Measurements from ENCODE around the gene SSBP4.

The SSBP4 gene

DNA sequence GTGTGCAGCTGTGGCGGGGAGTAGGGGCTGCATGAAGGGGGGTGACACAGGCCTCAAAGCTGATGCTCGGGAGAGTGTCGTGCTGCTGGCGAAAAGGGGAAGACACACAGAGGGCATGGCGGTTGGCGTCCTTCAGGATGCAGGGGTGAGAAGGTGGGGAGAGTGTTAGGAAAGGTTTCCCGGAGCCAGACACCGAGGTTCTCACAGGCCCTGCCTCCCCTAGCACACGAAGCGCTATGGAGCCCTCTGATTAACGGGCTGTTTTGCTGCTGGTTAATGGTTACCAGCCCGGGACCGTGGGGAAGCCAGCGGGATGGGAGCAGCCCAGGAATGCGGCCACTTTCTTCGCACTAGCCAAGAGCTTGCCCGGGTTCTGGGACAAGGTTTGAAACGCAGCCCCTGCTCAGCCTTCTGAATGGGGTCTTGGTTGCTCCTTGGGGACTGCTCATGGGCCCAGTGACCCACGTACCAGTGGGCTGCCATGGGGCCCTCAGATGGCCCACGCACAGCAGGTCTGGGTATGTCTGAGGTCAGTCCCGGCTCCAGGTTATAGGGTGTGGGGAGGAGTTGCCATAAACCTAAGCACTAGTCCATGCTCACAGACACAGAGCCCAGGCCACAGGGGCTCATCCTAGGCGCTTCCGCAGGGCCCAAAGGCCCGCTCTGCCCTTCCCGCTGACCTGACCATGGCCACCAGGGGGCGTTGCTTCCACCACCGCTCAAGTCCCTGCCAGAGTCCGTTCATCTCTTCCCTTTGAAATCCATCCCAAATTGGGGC lies 50.1 kb downstream of the SSBP4 start:
- H3K4me3 ChIP-seq (ENCODE audit: low read depth, low read length): no peak overlapping the region
- TF ChIP-seq, protein P1, sequence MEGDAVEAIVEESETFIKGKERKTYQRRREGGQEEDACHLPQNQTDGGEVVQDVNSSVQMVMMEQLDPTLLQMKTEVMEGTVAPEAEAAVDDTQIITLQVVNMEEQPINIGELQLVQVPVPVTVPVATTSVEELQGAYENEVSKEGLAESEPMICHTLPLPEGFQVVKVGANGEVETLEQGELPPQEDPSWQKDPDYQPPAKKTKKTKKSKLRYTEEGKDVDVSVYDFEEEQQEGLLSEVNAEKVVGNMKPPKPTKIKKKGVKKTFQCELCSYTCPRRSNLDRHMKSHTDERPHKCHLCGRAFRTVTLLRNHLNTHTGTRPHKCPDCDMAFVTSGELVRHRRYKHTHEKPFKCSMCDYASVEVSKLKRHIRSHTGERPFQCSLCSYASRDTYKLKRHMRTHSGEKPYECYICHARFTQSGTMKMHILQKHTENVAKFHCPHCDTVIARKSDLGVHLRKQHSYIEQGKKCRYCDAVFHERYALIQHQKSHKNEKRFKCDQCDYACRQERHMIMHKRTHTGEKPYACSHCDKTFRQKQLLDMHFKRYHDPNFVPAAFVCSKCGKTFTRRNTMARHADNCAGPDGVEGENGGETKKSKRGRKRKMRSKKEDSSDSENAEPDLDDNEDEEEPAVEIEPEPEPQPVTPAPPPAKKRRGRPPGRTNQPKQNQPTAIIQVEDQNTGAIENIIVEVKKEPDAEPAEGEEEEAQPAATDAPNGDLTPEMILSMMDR (IDR thresholded peaks at IDR 0.05; ENCODE audit: borderline replicate concordance, insufficient read depth, low read depth, low read length): peak; percentile 88

DNA sequence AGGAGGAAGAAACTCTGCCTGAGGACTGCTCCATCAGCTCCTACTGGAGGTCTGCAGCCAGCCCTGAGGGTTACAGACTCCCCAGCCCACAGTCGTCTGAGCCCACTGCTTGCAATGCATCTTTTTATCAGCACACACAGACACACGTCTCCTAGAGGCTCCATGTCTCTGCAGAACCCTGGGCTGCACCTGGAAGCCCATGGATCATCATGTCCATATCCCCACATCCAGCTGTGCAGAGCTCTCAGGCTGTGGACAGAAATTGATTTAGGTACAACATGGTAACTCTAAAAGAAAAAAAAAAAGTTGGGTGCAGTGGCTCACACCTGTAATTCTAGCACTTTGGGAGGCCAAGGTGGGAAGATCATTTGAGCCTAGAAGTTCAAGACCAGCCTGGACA lies 51.6 kb downstream of the SSBP4 start:
- no peak overlapping the region for H3K4me3 ChIP-seq (ENCODE audit: low read depth, low read length)
- TF ChIP-seq, protein P1 (IDR thresholded peaks at IDR 0.05; ENCODE audit: borderline replicate concordance, insufficient read depth, low read depth, low read length): no peak

DNA sequence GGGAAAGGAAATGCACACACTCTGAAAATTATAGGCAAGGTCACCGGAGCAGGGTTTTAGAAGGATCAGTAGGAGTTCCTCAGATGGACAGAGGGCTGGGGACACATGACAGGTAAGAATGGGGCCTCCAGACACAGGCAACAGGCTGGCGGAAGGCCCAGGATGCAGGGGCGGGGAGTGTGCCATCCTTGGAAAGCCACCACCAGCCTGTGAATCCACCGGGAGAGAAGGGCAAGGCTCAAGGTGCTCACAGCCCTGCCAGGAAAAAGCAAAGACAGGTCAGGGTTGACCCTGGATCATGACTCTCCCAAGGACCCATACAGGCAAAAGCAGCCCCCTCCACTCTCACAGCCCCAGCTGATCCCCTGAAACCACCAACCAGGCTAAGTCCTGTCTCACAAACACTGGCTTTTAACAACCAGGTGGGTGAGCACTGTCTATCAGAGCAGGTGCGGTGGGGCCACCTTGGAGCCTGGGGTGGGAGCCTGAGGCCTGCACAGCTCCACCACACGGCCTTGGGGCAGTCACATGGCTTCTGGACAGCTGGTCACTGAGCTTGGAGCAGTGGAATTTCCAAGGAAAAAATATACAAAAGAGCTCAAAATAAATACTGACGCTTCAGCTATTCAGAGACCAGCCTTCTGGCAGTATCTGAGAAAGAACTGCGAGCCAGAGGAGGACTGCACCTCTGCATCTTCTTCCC lies 54.0 kb downstream of the SSBP4 start:
- H3K4me3 ChIP-seq (ENCODE audit: low read depth, low read length): no peak overlapping the region
- TF ChIP-seq, protein P1 (IDR thresholded peaks at IDR 0.05; ENCODE audit: borderline replicate concordance, insufficient read depth, low read depth, low read length): no peak

DNA sequence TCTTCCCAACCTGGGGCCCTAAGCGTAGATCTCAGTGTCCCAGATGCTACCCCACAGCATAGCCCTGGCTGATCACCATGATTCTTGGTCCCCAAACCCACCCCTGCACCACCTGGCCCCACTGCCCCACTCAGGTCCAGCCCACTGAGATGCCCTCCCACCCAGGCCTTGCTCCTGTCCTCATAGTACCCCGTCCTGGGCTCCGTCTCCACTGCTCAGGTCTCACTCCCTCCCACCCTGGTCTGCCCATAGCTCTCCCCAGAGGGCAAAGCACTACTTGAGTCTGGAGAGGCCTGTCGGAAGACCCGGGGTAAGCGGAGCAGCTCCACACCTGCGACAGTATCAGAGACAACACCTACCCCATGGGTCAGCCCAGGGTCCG lies 54.5 kb downstream of the SSBP4 start:
- no peak overlapping the region for H3K4me3 ChIP-seq (ENCODE audit: low read depth, low read length)
- TF ChIP-seq, protein P1 (IDR thresholded peaks at IDR 0.05; ENCODE audit: borderline replicate concordance, insufficient read depth, low read depth, low read length): no peak

DNA sequence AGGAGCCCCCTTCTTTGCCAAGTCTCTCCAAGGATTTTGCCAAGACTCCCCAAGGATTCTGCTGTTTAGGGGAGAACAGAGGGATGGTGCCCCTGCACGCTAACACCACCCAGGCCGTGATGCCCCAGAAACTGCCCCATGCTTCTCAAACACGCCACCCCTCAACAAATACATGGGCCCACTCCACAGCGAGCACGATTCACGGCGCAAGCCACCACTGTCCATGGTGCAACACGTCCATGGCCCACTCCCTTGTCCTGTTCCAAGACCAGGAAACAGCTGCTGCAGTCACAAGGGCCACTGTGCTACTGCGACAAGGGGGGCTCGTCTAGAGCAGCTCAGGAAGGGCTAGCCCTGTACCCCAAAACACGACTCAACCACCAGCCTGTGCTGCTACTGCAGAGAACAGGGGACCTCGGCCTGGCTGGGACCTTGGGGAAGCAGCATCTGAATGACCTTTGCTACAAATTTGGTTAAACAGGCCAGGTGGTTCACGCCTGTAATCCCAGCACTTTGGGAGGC lies 55.2 kb downstream of the SSBP4 start:
- TF ChIP-seq, protein P1 (IDR thresholded peaks at IDR 0.05; ENCODE audit: borderline replicate concordance, insufficient read depth, low read depth, low read length): no peak

DNA sequence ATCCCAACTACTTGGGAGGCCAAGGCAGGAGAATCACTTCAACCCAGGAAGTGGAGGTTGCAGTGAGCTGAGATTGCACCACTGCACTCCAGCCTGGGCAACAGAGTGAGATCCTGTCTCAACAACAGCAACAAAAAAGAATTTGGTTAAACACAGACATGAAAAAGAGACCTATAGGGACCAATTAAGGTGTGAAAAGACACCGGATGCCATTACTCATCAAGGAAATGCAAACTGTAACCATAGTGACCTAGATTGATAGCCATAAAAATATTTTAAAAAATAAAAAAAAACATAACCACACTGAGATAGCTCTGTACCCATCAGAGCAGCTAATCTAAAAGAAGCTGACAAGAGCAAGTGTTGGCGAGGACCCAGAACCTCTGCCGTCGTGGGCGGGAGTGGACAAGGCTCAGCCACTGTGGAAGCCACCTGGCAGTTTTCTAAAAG lies 55.8 kb downstream of the SSBP4 start:
- no peak overlapping the region for H3K4me3 ChIP-seq (ENCODE audit: low read depth, low read length)
- TF ChIP-seq, protein P1 (IDR thresholded peaks at IDR 0.05; ENCODE audit: borderline replicate concordance, insufficient read depth, low read depth, low read length): no peak

More for the DNA sequence above, 55.2 kb downstream of the SSBP4 start:
- H3K4me3 ChIP-seq (ENCODE audit: low read depth, low read length): no peak overlapping the region
